Stimulated activated CD4-positive, alpha-beta T cell treated with anti-CD3 and anti-CD28 coated beads, TNF-alpha, amount 100 ng/mL, for 24 hours (primary cell): ENCODE measurements around the gene UTP11.
"Not testable (repeated sequence)": the region's sequence is repeated elsewhere in the genome, so short reads cannot be mapped to it uniquely, and the experiment has no call there.

ENCODE experiments used
- DNase-seq, 3 experiments: peaks; one replicate each; pipeline ENCODE4 v3.0.0-alpha.2; 2020; ENCODE audit warnings: low read depth in 3 of 3

Gene UTP11, protein sequence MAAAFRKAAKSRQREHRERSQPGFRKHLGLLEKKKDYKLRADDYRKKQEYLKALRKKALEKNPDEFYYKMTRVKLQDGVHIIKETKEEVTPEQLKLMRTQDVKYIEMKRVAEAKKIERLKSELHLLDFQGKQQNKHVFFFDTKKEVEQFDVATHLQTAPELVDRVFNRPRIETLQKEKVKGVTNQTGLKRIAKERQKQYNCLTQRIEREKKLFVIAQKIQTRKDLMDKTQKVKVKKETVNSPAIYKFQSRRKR

DNA sequence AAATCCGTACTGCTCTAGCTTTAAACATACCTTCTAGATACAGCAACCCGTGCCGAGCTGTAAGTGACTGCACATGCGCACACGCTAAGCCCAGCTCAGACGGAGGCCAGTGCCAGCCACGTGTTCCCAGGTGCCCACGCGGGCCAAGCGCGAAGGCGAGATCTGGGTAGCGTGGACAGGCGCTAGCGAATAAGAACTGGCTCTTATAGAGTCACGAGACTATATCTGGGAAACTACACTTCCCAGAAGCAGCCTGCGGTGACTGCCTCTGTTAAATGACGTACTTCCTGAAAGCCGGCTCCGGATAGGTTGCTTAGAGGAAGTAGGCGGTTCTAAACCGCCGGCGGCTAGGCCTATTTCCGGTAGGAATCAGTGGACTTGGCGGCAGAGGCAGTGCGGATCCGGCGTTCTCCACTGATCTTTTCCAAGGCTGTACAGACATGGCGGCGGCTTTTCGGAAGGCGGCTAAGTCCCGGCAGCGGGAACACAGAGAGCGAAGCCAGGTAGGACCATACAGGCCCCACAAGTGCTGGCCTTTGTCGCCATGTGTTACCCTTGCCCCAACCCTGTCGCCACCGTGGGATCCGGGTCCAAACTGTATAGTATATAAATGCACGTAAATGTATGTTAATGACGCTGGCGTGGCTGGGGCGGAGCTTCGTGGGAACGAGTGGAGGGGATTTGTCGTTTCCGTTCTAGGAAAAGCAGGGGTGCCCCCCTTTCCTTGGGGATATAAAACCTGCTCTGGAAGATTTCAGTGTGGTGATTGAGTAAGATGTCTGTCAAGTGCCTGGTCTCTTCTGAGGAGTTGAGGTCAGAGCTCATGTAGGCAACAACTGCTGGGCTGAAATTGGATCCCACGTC lies at the start of gene UTP11:
TSS of gene UTP11 (plus strand) at position 372 of the 864 bp plus-strand sequence. CDS start at position 441, 69 bp downstream.
- DNase-seq = peak; percentile 74 to 89 (median 87)

DNA sequence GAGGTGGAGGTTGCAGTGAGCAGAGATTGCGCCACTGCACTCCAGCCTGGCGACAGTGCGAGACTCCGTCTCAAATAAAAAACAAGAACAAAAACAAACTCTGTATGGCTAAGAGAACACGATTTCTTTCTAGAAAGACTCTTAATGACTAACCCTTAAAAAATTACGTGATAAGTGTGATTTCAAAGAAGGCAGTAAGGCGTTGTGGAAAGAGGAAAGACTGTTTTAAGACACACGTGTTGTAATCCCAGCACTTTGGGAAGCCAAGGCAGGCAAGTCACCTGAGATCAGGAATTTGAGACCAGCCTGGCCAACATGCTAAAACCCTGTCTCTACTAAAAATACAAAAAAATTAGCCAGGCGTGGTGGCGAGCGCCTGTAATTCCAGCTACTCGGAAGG lies 48.4 kb upstream of the UTP11 start:
- not testable (repeated sequence) for DNase-seq

DNA sequence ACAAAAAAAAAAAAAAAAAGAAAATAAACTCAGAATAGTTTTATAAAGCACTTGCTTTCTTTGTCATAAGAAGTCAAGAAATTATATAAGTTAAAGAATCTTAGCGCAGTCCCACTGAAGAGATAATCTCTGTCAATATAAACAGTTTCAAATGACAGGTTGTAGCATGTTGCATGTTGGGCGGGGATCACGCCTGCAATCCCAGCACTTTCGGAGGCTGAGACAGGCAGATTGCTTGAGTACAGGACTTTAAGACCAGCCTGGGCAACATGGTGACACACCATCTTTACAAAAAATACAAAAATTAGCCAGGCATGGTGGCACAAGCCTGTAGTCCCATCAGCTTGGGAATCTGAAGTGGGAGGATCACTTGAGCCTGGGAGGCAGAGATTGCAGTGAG lies 47.2 kb upstream of the UTP11 start:
- no peak for DNase-seq

DNA sequence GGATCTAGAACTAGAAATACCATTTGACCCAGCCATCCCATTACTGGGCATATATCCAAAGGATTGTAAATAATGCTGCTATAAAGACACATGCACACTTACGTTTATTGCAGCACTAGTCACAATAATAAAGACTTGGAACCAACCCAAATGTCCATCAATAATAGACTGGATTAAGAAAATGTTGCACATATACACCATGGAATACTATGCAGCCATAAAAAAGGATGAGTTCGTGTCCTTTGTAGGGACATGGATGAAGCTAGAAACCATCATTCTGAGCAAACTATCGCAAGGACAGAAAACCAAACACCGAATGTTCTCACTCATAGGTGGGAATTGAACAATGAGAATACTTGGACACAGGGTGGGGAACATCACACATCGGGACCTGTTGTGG lies 38.9 kb upstream of the UTP11 start:
- DNase-seq = not testable (repeated sequence)

DNA sequence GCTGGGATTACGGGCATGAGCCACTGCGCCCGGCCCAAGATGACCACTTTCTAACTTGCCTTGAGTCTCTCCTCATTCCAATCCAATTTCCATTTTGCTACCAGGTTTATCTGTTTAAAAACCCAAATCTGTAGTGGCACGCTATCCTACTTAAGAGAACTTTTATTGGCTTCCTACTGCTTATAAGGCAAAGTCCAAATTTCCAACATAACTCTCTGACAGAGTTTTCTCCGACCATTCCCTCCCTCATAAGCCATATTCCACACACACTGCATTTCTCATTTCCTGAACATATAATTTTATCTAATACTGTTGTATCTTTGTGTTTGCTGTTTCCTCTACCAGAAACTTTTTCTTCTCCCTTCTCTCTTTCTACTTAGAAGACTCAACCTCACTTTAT lies 38.0 kb upstream of the UTP11 start:
- DNase-seq = no peak

DNA sequence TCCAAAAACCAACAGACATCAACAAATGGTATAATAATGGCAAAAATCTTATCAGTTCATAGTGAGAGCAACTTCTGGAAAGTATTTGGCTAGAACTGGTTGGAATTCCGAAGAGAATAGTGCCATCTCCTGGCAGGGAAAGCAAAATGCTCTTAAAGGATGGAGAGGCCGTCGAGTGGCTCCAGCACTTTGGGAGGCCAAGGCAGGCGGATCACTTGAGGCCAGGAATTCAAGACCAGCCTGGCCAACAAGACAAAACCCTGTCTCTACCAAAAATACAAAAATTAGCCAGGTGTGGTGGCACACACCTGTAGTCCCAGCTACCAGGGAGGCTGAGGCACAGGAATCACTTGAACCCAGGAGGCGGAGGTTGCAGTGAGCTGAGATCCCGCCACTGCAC lies 37.5 kb upstream of the UTP11 start:
- not testable (repeated sequence) for DNase-seq

DNA sequence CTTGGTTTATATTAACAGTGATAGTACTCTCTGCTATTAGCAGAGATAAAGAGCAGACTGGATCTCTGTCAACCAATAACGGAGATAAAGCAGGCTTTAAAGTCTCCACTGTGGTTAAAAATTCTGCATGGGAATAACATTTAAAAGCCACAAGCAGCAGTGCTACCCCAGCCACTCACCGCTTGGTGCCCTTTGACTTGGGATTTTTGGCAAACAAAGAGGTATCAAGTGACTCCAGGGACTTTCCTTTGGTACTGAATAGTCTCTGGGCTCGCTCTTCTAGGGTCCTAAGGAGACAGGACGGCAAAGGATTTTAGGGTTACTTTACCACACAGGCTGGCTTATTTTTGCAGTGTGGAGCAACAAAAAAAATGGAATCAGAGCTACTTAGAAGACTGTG lies 34.0 kb upstream of the UTP11 start:
- DNase-seq = no peak

DNA sequence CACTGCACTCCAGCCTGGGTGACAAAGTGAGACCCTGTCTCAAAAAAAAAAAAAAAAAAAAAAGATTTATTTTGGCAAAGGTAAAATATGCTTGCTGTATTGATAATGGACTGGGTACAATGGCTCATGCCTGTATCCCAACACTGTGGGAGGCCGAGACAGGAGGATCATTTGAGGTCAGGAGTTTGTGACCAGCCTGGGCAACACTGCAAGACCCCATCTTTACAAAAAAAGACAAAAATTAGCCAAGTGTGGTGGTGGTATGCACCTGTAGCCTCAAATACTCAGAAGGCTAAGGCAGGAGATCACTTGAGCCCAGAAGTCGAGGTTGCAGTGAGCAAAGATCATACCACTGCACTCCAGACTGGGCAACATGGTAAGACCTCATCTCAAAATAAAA lies 29.0 kb upstream of the UTP11 start:
- no peak for DNase-seq

DNA sequence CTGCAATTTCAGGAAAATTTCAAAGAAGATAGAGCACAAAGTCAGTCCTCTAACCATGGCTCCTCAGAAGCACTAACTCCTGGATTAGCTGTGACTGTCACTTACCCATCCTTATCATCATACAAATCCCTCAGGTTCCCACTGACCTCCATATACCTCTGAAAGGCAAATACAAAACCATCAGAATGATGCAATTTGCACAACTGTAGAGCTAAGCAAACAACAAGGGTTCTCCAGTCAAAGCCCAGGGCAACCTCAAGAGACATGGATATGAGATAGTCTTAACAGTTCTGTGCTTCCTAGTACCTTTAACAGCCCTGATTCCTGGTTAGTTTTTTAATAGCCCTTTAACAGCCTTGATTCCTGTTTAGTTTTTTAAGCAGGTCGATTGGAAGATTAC lies 24.9 kb upstream of the UTP11 start:
- no peak for DNase-seq

DNA sequence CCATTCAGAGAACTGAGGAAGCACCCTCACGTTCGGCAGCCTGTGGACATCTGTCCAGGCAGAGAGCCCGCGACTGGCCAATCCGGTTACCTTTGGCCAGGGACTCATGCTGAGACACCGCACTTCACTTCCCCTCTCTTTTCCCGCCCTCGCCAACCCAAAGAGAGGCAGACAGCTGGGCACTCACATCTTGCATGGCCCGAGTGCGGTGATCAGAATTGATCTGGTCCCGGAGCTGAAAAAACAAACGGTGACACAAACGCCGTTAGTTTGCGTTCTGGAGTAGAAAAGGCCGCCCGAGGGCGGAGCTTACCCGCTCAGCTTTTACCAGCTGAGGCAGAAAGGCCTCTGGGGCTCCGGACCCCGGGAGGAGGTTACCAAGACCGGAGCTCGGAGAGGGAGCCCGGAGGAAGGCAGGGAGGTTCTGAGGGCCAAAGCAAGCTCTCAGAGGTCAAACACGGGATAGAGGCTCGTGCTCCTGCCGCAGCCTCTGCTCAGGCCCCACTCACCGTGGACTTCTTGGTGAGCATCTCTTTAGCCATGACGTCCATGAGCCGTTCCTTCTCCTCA lies 23.1 kb upstream of the UTP11 start:
- peak in 1 of 3 experiments; percentile 34 for DNase-seq

DNA sequence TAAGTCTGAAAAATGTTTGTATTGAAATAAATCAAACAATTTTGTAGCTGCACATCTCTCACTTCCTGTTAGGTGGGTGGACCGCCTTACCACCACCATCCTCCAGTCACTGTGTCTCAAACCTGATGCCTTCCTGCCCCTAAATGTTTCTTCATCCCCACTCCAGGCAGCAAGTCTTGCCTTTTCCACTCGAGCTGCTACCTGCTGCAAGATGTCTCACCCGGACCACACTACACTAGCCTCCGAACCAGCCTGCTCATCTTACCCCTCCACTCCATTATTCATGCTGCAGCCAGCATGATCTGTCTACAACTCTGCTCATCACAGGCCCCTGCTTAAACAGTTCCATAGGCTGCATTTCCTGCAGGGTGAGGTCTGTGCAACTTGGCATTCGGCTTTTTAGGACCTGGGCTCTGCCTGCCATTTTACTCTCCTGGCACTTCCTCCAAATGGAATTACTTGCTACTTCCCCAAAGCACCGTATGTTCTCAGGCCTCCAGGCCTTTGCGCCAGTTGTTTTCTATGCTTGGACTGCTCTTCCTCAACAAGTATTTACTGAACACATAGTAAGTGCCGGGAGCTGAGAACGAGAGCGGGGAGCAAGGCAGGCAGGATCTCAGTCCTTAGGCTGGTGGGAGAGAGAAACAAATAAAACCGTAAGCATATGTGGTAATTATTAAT lies 17.5 kb upstream of the UTP11 start:
- DNase-seq = no peak

DNA sequence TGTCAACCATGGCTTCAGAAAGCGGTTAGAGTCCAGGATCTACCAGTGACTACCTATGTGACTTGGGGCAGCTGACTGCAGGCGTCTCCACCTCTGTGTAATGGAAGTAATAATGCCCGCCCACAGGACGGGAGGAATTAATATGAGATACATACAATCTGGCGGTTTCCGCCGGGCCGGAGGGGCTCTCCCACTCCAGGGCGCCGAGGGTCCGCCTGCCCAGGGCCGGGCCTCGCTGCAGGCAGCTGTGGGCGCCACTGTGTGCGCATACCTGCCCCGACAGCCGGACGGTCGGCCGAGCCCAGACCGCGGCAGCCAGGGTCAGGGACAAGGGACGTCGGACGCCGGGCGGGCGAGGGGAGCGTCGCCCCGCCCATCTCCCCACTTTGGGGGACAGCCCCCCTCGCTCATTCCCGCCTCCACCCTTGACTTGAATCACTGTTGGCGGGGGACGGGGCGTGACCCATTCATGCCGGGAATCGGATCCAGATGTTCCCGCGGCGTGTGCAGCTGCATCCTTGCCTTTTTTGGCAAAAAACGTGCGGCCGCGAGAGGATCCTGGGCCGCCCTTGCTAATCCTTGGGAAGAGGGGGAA lies 16.7 kb upstream of the UTP11 start:
- DNase-seq = no peak

DNA sequence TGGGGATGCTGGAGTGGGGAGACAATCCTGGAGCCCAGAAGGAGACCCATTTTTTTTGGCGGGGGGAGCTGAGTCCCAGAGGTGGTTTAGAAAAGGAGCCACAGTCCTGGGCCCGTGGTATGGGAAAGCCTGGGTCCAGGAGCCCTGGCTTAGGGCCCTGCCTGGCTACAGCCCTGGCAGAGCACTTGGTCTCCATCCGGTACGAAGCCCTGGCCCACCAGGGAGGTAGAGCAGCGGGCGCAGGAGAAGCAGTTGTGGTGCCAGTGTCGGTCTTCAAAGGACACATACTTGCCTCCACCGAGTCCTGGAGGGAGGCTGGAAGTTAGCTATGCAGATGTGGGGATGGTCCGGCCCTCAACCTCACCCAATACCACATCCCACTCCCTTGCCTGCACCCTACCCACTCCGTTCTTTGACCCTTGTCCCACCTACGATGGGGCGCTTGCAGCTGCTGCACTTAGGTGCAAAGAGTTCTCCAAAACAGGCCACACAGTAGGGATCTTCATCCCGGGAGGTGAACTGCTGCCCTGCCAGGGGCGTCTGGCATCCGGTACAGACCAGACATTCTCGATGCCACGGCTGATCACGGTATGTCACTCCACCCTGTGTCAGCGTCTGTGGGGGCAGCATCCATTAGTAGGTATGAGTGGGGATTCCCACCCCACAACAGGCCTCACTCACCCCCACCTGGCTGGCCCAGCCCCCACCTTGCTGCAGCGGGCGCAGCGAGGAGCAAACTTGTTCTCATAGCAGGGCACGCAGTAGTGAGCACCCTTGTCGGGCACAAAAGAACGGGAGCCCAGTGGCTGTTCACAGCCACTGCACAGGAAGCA lies 15.1 kb upstream of the UTP11 start:
- DNase-seq = no peak

DNA sequence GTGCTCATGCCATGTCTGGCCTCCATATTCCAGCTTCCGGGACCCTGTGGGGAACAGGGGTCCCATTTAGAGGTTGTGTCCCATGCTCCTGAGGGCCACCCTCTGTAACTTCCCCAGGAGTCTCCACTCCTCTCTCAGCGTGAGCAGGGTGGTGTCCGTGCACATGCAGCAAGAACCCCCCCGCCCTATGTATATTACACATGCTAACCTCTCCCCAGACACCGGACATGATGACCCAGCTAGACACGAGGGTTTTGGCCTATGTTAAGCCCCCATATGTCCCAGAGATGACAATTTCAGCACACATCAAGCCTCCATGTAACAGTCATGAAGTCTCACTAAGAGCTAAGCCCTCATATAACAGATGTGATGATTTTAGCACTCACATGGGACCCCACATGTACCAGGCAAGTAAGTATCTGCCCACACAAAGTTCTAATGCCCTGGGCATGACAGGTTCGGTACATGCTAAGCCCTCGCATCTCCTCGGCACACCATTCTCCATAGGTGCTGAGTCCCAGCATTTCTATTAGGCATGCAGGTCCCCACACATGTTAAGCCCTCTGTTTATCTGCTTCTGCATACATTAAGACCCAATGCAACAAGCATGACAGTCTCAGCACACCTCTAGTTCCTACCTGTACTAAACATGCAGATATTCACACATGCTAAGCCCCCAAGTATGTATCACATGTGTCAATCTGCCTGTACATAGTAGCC lies 14.3 kb upstream of the UTP11 start:
- no peak for DNase-seq

DNA sequence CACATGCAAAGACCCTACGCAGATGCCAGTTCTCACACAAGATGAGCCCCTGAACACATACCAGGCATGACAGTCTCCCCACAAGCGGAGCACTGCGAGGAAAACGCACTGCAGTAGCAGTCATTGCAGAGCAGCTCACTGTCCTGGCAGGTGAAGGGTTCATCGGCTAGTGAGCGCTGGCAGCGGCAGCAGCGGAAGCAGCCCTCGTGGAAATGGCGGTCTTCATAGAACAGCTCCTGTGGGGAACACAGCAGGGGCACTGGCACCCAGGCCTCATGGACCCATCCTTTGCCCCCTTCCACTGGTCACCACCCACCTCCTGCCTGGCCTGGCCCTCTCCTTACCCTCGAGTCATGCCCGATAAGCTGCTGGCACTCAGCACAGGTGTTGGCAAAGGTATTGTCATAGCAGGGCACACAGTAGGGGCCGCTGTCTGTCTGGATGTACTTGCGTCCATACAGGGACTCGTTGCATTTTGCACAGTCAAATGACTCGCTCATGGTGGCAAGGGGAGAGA lies 13.6 kb upstream of the UTP11 start:
- no peak for DNase-seq

DNA sequence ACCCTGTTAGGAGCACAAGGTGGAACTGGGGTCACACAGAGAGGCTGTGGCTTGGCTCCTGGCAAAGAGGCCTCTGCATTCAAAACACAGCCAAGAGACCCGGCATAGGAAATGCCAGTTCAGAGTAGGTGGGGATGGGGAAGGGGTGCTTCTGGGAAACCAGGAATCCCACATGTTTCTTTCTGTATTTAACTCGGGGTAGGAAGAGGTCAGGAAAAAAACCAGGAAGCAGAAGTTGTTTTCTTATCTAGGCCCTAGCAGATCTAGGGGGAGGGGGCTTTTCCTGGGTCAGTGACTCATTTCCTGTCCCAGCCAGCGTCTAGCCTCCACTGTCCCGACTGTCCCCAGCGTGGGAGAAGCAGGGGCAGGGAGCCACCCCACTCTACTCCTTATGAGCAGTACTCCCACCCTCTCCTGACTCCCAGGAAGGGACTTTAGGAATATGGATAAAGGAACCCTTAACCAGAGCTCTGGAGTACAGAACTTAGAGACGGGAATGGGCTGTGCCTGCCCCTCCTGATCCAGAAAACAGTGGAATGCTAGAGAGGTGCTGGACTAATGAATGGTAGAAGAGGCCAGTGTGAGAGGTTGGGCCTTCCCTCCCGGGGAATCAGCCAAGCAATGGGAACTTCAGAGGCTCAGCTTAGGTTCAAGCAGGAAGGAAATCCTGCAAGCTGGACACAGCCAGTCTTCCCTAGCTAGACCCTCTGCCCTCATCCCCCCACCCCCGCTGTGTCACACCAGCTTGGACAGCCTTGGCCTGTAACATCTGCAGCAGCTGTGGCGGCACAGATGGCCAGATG lies 12.9 kb upstream of the UTP11 start:
- DNase-seq = no peak

DNA sequence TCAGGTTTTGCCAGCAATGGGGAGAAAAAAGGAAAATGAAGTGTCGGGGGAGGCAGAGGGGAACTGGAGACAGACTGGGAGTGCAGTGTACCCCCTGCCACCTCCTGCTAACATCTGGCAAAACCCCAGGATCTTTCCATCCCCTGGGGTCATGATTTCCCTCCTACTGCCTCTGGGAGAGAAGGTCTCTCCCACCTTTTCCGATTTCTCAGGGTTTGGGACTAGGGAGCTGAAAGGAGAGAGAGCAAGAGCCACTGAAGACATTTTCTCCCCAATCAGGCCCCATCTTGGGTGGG lies 12.4 kb upstream of the UTP11 start:
- DNase-seq = no peak

DNA sequence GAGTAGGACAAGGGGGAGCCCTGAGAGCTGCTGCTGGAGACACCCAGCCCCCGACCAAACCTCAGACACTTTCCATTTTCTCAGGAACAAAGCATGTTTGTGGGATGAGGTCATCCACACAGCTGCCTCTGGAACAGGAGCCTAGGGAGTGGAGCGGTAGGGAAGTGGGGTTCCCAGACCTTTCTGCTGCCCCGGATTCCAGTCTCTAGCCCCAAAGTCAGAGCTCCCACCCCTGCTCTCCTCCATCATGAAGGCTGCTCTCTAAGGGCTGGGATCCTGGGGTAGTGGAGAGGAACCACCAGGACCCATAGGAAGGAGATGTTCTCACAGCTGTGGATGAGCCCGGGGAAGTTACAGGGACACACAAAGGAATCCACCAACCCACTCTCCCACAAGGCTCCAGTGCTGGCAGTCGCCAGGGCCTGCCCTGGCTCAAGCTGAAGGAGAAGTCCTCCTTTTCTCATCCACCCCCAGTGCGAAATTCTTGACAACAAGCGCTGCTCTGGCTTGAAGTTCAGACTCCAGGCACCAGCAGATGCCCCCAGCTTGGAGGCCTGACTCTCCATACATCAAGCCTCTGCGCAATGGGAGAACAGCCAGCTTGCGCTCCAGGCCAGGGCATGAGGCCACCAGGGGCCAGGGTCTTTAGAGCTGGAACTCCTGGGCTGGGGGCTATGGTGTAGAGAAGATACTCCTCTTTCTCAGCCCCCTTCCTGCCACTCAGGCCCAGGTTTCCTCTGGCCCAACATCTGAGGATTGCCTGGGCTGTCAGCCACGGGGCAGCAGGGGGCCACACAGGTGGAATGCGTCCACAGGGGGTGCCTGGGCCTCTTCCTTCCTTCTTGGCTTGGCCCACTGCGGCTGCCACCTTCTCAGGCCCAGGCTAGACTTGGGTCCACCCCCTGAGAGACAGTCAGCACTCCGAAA lies 11.7 kb upstream of the UTP11 start:
- no peak for DNase-seq
